ENCODE results near the gene KIRREL3.

DNA sequence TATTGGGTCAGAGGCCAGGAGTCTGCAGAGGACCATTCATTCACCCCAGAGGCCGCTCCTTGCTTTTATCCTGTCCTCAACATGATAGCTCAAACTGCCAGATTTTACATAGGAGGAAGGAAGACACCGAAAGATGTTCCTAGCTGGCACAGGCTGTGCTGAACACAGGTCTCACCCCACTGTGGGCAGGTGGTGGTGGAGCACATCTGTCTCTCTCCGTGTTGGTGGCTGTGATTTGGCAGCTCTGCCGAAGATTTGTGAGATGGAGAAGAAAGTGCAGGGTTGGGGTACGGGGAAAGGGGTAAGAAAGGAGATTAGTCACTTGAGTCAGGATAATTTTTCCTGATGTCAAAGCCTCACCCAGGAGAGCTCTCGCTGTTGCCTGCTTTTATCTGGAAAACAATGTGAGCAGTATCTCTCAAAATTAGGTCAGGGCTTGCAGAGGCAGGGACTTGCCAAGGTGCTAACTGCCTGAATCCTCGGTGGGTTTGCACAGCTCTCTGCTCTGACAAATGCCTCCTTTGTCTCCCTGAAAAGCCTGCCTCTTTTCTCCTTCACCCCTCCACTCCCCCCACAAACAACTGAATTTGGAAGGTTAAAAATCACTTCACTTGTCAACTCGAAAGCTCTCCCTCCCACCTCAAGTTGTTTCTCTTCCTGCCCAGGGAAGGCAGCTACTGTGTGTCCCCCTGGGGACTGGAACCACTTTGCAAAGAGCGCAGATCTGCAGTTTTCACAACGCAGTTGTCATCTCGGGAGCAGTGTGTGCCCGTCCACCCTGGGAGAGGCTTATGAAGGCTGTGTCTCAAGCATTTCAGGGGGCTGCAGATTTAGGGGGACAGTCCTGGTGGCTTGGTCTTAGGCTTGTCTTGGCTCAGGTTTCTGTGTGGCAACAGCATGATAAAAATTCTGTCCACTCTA, 345.4 kb downstream of the KIRREL3 start:
- TF ChIP-seq EZH2 (IDR thresholded peaks at IDR 0.05; ENCODE audit: insufficient read depth, poor library complexity, severe bottlenecking): no peak
- TF ChIP-seq EZH2phosphoT487 (IDR thresholded peaks at IDR 0.05; ENCODE audit: insufficient read depth, low read depth): no peak
